WI38 (cell line): ENCODE data around the gene FGGY.

ENCODE experiments used
- H3K4me3 ChIP-seq: 2 replicates; pipeline ENCODE4 v1.5.1; 2011; ENCODE audit warnings: low read depth, mild to moderate bottlenecking, control low read depth, low read length
- TF ChIP-seq, protein P1 (sequence below): IDR thresholded peaks from 2 replicates; pipeline ENCODE4 v1.5.1; 2012; ENCODE audit warnings: low read depth, mild to moderate bottlenecking, control low read depth, low read length

FGGY gene

DNA sequence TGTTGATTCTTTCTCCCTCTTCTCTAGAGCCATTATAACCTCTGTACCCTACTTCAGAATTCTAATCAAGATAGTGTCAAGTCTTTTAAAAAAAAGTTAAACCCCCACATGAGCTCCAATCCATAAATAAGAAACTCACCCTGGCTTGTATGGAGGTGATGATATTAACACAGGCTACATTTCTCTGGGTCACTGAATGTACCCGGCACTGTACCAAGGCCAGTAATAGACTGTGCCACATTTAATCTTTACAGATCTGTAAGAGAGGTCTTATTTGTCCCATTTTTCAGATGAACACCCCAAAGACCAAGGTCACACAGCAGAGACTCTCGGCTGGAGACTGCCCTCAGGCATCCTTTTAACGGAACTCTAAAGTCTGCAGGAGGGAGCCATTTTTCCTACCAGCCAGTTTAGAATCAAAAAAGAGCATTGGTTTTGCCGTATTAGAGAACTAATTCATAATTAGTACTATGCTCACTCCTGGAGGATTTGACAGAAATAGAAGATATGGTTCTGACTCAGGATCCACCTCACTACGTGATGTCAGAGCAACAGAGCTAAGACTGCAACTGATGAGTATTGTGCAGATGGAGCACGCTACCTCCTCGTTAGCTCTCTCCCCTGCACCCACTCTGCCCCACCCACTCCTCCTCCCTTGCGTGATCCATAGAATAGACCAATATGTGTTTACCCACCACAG, 300.7 kb downstream of the FGGY start:
- H3K4me3 ChIP-seq: no peak overlapping the region
- TF ChIP-seq, protein P1, sequence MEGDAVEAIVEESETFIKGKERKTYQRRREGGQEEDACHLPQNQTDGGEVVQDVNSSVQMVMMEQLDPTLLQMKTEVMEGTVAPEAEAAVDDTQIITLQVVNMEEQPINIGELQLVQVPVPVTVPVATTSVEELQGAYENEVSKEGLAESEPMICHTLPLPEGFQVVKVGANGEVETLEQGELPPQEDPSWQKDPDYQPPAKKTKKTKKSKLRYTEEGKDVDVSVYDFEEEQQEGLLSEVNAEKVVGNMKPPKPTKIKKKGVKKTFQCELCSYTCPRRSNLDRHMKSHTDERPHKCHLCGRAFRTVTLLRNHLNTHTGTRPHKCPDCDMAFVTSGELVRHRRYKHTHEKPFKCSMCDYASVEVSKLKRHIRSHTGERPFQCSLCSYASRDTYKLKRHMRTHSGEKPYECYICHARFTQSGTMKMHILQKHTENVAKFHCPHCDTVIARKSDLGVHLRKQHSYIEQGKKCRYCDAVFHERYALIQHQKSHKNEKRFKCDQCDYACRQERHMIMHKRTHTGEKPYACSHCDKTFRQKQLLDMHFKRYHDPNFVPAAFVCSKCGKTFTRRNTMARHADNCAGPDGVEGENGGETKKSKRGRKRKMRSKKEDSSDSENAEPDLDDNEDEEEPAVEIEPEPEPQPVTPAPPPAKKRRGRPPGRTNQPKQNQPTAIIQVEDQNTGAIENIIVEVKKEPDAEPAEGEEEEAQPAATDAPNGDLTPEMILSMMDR: no peak

GRCh38 chr1:59598120-59598440, 301.2 kb downstream of the FGGY start:
- TF ChIP-seq, protein P1: no peak
- no peak overlapping the region for H3K4me3 ChIP-seq

DNA sequence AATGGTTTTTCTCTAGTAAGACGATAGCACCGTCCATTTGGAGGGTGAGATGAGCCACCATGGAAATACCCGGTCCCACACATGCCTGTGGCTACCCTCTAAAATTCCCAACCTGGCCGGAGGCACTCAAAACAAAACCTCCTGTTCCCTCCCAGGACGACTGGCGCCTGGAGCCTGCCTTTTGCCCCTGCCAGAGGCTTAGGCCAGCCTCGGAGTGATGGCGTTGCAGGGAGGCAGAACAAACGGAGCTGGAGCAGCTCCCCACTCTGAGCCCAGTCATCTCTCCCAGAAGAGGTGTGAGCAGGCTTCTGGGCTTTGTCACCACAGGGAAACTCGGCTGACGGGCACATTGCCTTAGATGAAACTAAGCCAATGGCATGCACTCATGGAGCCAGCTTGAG, 304.1 kb downstream of the FGGY start:
- H3K4me3 ChIP-seq: no peak overlapping the region
- TF ChIP-seq, protein P1: no peak

- TF ChIP-seq, protein P1: no peak
- H3K4me3 ChIP-seq: no peak overlapping the region
Measured at GRCh38 chr1:59601811-59602210, 304.9 kb downstream of the FGGY start.

- H3K4me3 ChIP-seq: no peak overlapping the region
- TF ChIP-seq, protein P1: no peak
Measured at GRCh38 chr1:59604191-59604590, 307.3 kb downstream of the FGGY start.

DNA sequence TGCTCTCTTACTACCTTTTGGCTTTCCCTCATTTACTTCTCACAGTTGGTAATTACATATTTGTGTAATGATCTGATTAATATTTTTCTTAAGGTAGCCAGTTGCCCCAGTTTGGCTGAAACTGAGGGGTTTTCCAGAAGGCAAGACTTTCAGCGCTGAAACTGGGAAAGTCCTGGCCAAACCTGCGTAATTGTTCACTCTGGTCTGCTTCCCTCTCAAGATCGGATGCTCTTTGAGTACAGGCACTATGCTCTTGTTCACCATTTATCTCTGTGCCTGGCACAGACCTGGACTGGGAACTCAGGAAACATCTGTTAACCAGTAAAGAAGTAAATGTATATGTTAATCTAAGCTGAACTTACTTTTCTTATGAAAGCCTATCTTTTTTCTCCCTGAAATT, 308.3 kb downstream of the FGGY start:
- TF ChIP-seq, protein P1: no peak

GRCh38 chr1:59605761-59606160, 308.9 kb downstream of the FGGY start:
- H3K4me3 ChIP-seq: no peak overlapping the region
- TF ChIP-seq, protein P1: no peak

More for the DNA sequence above, 308.3 kb downstream of the FGGY start:
- no peak overlapping the region for H3K4me3 ChIP-seq
